SK-N-SH treated with all-trans-retinoic acid at 6 μM for 48 hours (cell line): ENCODE data around the gene HSD11B2.

Source experiments
- ATAC-seq: fragments of 200-7000 bp; cut with Tn5 transposase; 3 replicates; pipeline ENCODE4 v1.9.1; 2020; ENCODE audit warnings: mild to moderate bottlenecking, moderate library complexity
- ARNTL ChIP-seq: fragments of 450-650 bp; formaldehyde crosslinking; IDR thresholded peaks from 2 replicates; pipeline ENCODE4 v1.5.0; 2020; ENCODE audit warnings: low read depth, mild to moderate bottlenecking, moderate library complexity, borderline replicate concordance
- CSDC2 ChIP-seq: fragments of 250-450 bp; sonication (Bioruptor Pico); IDR thresholded peaks from 2 replicates; pipeline ENCODE4 v1.5.0; 2020; ENCODE audit warnings: mild to moderate bottlenecking, moderate library complexity
- ESRRG ChIP-seq: fragments of 250-450 bp; sonication (Bioruptor Pico); IDR thresholded peaks from 2 replicates; pipeline ENCODE4 v1.6.1; 2021; ENCODE audit warnings: mild to moderate bottlenecking
- ISL1 ChIP-seq: fragments of 250-450 bp; sonication (Bioruptor Pico); IDR thresholded peaks from 2 replicates; pipeline ENCODE4 v2.1.2; 2022; ENCODE audit warnings: mild to moderate bottlenecking, moderate library complexity
- OSR1 ChIP-seq: fragments of 250-450 bp; sonication (Bioruptor Pico); IDR thresholded peaks from 2 replicates; pipeline ENCODE4 v1.8.0; 2022; ENCODE audit warnings: moderate library complexity, mild to moderate bottlenecking, inconsistent platforms
- PPARA ChIP-seq: fragments of 250-450 bp; sonication (Bioruptor Pico); IDR thresholded peaks from 2 replicates; pipeline ENCODE4 v1.5.0; 2020; ENCODE audit warnings: mild to moderate bottlenecking, borderline replicate concordance
- RARB ChIP-seq: fragments of 250-450 bp; sonication (Bioruptor Pico); IDR thresholded peaks from 2 replicates; pipeline ENCODE4 v1.8.0; 2021; ENCODE audit warnings: mild to moderate bottlenecking, moderate library complexity
- SNAI2 ChIP-seq: fragments of 250-450 bp; sonication (Bioruptor Pico); IDR thresholded peaks from 2 replicates; pipeline ENCODE4 v1.5.0; 2020; ENCODE audit warnings: mild to moderate bottlenecking, moderate library complexity
- TCF4 ChIP-seq: fragments of 250-450 bp; sonication (Bioruptor Pico); IDR thresholded peaks from 2 replicates; pipeline ENCODE4 v1.8.0; 2021; ENCODE audit warnings: mild to moderate bottlenecking, moderate library complexity, borderline replicate concordance
- TOX ChIP-seq: fragments of 250-450 bp; sonication (Bioruptor Pico); IDR thresholded peaks from 2 replicates; pipeline ENCODE4 v1.8.0; 2021; ENCODE audit warnings: mild to moderate bottlenecking, moderate library complexity, borderline replicate concordance
- ZC3H10 ChIP-seq: fragments of 250-450 bp; sonication (Bioruptor Pico); IDR thresholded peaks from 2 replicates; pipeline ENCODE4 v1.5.1; 2021; ENCODE audit warnings: mild to moderate bottlenecking, moderate library complexity
- ZFP3 ChIP-seq: fragments of 250-450 bp; sonication (Bioruptor Pico); IDR thresholded peaks from 2 replicates; pipeline ENCODE4 v1.5.0; 2020; ENCODE audit warnings: mild to moderate bottlenecking, moderate library complexity
- ZFP30 ChIP-seq: fragments of 450-650 bp; formaldehyde crosslinking; IDR thresholded peaks from 2 replicates; pipeline ENCODE4 v1.5.0; 2022; ENCODE audit warnings: mild to moderate bottlenecking, moderate library complexity
- ZNF565 ChIP-seq: fragments of 450-650 bp; formaldehyde crosslinking; conservative IDR thresholded peaks from 2 replicates; pipeline ENCODE4 v1.5.0; 2020; ENCODE audit warnings: low read depth, mild to moderate bottlenecking, moderate library complexity
- ZNF70 ChIP-seq: fragments of 450-650 bp; formaldehyde crosslinking; IDR thresholded peaks from 2 replicates; pipeline ENCODE4 v1.5.0; 2020; ENCODE audit warnings: mild to moderate bottlenecking, moderate library complexity
- ZNF8 ChIP-seq: fragments of 450-650 bp; formaldehyde crosslinking; IDR thresholded peaks from 2 replicates; pipeline ENCODE4 v1.5.0; 2020; ENCODE audit warnings: mild to moderate bottlenecking, moderate library complexity
- TF ChIP-seq, protein P1 (sequence below): fragments of 250-450 bp; sonication (Bioruptor Pico); IDR thresholded peaks from 2 replicates; pipeline ENCODE4 v1.5.0; 2020; ENCODE audit warnings: mild to moderate bottlenecking, moderate library complexity
- TF ChIP-seq, protein P2 (sequence below): fragments of 250-450 bp; sonication (Bioruptor Pico); IDR thresholded peaks from 2 replicates; pipeline ENCODE4 v1.8.0; 2021; ENCODE audit warnings: low read depth, mild to moderate bottlenecking, moderate library complexity, borderline replicate concordance
- TF ChIP-seq, protein P3 (sequence below): fragments of 250-450 bp; sonication (Bioruptor Pico); IDR thresholded peaks from 2 replicates; pipeline ENCODE4 v1.5.1; 2021; ENCODE audit warnings: mild to moderate bottlenecking, moderate library complexity
- TF ChIP-seq, protein P4 (sequence below): fragments of 250-450 bp; sonication (Bioruptor Pico); IDR thresholded peaks from 2 replicates; pipeline ENCODE4 v1.8.0; 2020; ENCODE audit warnings: mild to moderate bottlenecking, moderate library complexity, borderline replicate concordance
- TF ChIP-seq, protein P5 (sequence below): fragments of 250-450 bp; sonication (Bioruptor Pico); IDR thresholded peaks from 2 replicates; pipeline ENCODE4 v1.5.1; 2020; ENCODE audit warnings: low read depth, mild to moderate bottlenecking, moderate library complexity

Gene HSD11B2

DNA sequence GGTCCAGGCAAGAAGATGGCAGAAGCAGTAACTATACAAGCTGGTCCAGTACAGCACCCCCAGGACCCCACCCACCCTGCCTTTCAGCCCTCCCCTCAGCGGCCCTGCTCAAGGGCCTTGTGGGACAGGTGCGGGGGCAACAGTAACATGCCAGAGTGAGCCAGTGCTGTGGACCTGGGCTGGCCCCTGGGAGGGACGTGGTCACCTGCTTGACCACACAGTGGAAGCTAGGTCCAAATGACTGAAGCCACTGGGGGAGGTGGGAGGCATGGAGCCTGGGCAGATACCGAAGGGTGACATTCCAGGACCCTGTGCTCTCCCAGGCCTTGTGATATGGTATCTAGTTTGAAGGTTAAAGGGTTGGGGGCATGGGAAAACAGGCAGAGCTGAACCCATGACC lies 32.8 kb downstream of the HSD11B2 start:
- TF ChIP-seq, protein P1, sequence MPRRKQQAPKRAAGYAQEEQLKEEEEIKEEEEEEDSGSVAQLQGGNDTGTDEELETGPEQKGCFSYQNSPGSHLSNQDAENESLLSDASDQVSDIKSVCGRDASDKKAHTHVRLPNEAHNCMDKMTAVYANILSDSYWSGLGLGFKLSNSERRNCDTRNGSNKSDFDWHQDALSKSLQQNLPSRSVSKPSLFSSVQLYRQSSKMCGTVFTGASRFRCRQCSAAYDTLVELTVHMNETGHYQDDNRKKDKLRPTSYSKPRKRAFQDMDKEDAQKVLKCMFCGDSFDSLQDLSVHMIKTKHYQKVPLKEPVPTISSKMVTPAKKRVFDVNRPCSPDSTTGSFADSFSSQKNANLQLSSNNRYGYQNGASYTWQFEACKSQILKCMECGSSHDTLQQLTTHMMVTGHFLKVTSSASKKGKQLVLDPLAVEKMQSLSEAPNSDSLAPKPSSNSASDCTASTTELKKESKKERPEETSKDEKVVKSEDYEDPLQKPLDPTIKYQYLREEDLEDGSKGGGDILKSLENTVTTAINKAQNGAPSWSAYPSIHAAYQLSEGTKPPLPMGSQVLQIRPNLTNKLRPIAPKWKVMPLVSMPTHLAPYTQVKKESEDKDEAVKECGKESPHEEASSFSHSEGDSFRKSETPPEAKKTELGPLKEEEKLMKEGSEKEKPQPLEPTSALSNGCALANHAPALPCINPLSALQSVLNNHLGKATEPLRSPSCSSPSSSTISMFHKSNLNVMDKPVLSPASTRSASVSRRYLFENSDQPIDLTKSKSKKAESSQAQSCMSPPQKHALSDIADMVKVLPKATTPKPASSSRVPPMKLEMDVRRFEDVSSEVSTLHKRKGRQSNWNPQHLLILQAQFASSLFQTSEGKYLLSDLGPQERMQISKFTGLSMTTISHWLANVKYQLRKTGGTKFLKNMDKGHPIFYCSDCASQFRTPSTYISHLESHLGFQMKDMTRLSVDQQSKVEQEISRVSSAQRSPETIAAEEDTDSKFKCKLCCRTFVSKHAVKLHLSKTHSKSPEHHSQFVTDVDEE (CRISPR knock-in tag) = no peak
- TF ChIP-seq TCF4 (CRISPR knock-in tag) (no peak), SNAI2 (CRISPR knock-in tag) (no peak), CSDC2 (CRISPR knock-in tag) (no peak), ARNTL (CRISPR knock-in tag) (no peak), PPARA (CRISPR knock-in tag) (no peak), RARB (CRISPR knock-in tag) (no peak), ZNF70 (CRISPR knock-in tag) (no peak), OSR1 (no peak)
- TF ChIP-seq, protein P2, sequence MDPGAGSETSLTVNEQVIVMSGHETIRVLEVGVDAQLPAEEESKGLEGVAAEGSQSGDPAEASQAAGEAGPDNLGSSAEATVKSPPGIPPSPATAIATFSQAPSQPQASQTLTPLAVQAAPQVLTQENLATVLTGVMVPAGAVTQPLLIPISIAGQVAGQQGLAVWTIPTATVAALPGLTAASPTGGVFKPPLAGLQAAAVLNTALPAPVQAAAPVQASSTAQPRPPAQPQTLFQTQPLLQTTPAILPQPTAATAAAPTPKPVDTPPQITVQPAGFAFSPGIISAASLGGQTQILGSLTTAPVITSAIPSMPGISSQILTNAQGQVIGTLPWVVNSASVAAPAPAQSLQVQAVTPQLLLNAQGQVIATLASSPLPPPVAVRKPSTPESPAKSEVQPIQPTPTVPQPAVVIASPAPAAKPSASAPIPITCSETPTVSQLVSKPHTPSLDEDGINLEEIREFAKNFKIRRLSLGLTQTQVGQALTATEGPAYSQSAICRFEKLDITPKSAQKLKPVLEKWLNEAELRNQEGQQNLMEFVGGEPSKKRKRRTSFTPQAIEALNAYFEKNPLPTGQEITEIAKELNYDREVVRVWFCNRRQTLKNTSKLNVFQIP (CRISPR knock-in tag) = no peak
- TF ChIP-seq, protein P3, sequence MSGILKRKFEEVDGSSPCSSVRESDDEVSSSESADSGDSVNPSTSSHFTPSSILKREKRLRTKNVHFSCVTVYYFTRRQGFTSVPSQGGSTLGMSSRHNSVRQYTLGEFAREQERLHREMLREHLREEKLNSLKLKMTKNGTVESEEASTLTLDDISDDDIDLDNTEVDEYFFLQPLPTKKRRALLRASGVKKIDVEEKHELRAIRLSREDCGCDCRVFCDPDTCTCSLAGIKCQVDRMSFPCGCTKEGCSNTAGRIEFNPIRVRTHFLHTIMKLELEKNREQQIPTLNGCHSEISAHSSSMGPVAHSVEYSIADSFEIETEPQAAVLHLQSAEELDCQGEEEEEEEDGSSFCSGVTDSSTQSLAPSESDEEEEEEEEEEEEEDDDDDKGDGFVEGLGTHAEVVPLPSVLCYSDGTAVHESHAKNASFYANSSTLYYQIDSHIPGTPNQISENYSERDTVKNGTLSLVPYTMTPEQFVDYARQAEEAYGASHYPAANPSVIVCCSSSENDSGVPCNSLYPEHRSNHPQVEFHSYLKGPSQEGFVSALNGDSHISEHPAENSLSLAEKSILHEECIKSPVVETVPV = no peak
- TF ChIP-seq, protein P4, sequence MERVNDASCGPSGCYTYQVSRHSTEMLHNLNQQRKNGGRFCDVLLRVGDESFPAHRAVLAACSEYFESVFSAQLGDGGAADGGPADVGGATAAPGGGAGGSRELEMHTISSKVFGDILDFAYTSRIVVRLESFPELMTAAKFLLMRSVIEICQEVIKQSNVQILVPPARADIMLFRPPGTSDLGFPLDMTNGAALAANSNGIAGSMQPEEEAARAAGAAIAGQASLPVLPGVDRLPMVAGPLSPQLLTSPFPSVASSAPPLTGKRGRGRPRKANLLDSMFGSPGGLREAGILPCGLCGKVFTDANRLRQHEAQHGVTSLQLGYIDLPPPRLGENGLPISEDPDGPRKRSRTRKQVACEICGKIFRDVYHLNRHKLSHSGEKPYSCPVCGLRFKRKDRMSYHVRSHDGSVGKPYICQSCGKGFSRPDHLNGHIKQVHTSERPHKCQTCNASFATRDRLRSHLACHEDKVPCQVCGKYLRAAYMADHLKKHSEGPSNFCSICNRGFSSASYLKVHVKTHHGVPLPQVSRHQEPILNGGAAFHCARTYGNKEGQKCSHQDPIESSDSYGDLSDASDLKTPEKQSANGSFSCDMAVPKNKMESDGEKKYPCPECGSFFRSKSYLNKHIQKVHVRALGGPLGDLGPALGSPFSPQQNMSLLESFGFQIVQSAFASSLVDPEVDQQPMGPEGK (CRISPR knock-in tag) = no peak
- ATAC-seq = no peak

DNA sequence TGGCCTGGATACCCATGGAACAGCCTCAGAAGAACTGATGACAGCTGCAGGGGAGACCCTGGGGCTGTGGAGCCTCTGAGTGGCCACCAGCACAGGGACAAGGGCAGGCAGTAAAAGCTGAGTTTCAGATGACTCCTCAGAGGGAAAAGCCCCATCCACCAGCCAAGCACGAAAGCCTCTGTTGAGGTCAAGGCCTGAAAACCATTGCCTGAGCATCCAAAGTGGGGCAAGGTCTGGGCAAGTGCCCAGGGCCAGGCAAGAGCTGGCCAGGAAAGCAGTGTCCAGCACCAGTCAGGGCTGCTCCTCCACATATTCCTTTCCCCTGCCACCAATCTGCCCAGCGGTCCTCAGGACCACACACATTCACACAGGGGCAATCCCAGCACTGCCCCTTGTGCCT lies 33.6 kb downstream of the HSD11B2 start:
- no peak for ATAC-seq

More for the DNA sequence above, 33.6 kb downstream of the HSD11B2 start:
- TF ChIP-seq ZC3H10 (no peak), TOX (no peak), RARB (CRISPR knock-in tag) (no peak), ZNF8 (CRISPR knock-in tag) (no peak), ZNF565 (CRISPR knock-in tag) (no peak), ZFP3 (CRISPR knock-in tag) (no peak), ISL1 (CRISPR knock-in tag) (no peak), TCF4 (CRISPR knock-in tag) (no peak), ZNF70 (CRISPR knock-in tag) (no peak), ESRRG (CRISPR knock-in tag) (no peak), OSR1 (no peak), SNAI2 (CRISPR knock-in tag) (no peak), ZFP30 (no peak), PPARA (CRISPR knock-in tag) (no peak), ARNTL (CRISPR knock-in tag) (no peak)
- TF ChIP-seq, protein P1 (CRISPR knock-in tag) = no peak
- TF ChIP-seq, protein P4 (CRISPR knock-in tag) = no peak
- TF ChIP-seq, protein P3 = no peak
- TF ChIP-seq, protein P5, sequence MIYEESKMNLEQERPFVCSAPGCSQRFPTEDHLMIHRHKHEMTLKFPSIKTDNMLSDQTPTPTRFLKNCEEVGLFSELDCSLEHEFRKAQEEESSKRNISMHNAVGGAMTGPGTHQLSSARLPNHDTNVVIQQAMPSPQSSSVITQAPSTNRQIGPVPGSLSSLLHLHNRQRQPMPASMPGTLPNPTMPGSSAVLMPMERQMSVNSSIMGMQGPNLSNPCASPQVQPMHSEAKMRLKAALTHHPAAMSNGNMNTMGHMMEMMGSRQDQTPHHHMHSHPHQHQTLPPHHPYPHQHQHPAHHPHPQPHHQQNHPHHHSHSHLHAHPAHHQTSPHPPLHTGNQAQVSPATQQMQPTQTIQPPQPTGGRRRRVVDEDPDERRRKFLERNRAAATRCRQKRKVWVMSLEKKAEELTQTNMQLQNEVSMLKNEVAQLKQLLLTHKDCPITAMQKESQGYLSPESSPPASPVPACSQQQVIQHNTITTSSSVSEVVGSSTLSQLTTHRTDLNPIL (CRISPR knock-in tag) = no peak
- TF ChIP-seq, protein P2 (CRISPR knock-in tag) = no peak
